ENCODE measurements around the gene GIMAP1. TPM values are rescaled to one million over a fixed set of nuclear protein-coding genes. Genes with fewer than 3 reads are reported as not detected.

GIMAP1 gene
- total RNA-seq, 1 donor from 2014 or later = 18.8 TPM

GRCh38 chr7:150745086-150745485 is 28.7 kb downstream of the GIMAP1 start:
- DNase-seq = no peak
- no peak for TF ChIP-seq CTCF (IDR thresholded peaks at IDR 0.05)
- Histone ChIP-seq H3K36me3 (peaks cover 42% of the 10 kb centered on the region), H3K4me1 (peaks cover 22% of the 10 kb centered on the region), H3K9me3 (no peaks in the 10 kb centered on the region), H3K27me3 (ENCODE audit: low read depth) (no peaks in the 10 kb centered on the region), H3K4me3 (no peak overlapping the region), H3K27ac (no peak overlapping the region)
- ATAC-seq = no peak
- intact Hi-C loops (cut with DNase I) = no loop called here

- Histone ChIP-seq H3K27ac (no peak overlapping the region), H3K4me1 (peaks cover 20% of the 10 kb centered on the region), H3K4me3 (no peak overlapping the region), H3K36me3 (peaks cover 38% of the 10 kb centered on the region), H3K27me3 (ENCODE audit: low read depth) (no peaks in the 10 kb centered on the region), H3K9me3 (no peaks in the 10 kb centered on the region)
- TF ChIP-seq CTCF (IDR thresholded peaks at IDR 0.05) = no peak
- ATAC-seq = no peak
- no peak for DNase-seq
- intact Hi-C loops (cut with DNase I) = no loop called here
Observed at GRCh38 chr7:150745876-150746275, 29.5 kb downstream of the GIMAP1 start.

- TF ChIP-seq CTCF (IDR thresholded peaks at IDR 0.05) = no peak
- H3K27ac ChIP-seq = no peak overlapping the region
- H3K4me3 ChIP-seq = no peak overlapping the region
- intact Hi-C loops (cut with DNase I) = no loop called here
- no peak for ATAC-seq
- DNase-seq = no peak
- H3K4me1 ChIP-seq = peaks cover 9% of the 10 kb centered on the region
- H3K9me3 ChIP-seq = no peaks in the 10 kb centered on the region
- H3K27me3 ChIP-seq (ENCODE audit: low read depth) = no peaks in the 10 kb centered on the region
- peaks cover 28% of the 10 kb centered on the region for H3K36me3 ChIP-seq
Observed at GRCh38 chr7:150746921-150747320, 30.5 kb downstream of the GIMAP1 start.

GRCh38 chr7:150748376-150748775 is 32.0 kb downstream of the GIMAP1 start:
- Histone ChIP-seq H3K9me3 (no peaks in the 10 kb centered on the region), H3K36me3 (peaks cover 13% of the 10 kb centered on the region), H3K27ac (no peak overlapping the region), H3K27me3 (ENCODE audit: low read depth) (no peaks in the 10 kb centered on the region), H3K4me3 (no peak overlapping the region), H3K4me1 (peaks cover 5% of the 10 kb centered on the region)
- ATAC-seq (no peak), DNase-seq (no peak)
- no peak for TF ChIP-seq CTCF (IDR thresholded peaks at IDR 0.05)
- intact Hi-C loops (cut with DNase I) = no loop called here

GRCh38 chr7:150751702-150752101 is 35.3 kb downstream of the GIMAP1 start:
- Histone ChIP-seq H3K36me3 (no peaks in the 10 kb centered on the region), H3K27me3 (ENCODE audit: low read depth) (no peaks in the 10 kb centered on the region), H3K4me3 (no peak overlapping the region), H3K9me3 (no peaks in the 10 kb centered on the region), H3K4me1 (peaks cover 25% of the 10 kb centered on the region), H3K27ac (no peak overlapping the region)
- intact Hi-C loops (cut with DNase I) = no loop called here
- DNase-seq = no peak
- no peak for ATAC-seq
- no peak for TF ChIP-seq CTCF (IDR thresholded peaks at IDR 0.05)

- no peak for TF ChIP-seq CTCF (IDR thresholded peaks at IDR 0.05)
- Histone ChIP-seq H3K27ac (no peak overlapping the region), H3K4me3 (no peak overlapping the region), H3K9me3 (no peaks in the 10 kb centered on the region), H3K4me1 (peaks cover 25% of the 10 kb centered on the region), H3K27me3 (ENCODE audit: low read depth) (no peaks in the 10 kb centered on the region), H3K36me3 (no peaks in the 10 kb centered on the region)
- DNase-seq = no peak
- no peak for ATAC-seq
- intact Hi-C loops (cut with DNase I) = no loop called here
Observed at GRCh38 chr7:150753239-150753638, 36.8 kb downstream of the GIMAP1 start.
